Measurements from ENCODE around the gene ZFAND2A.
A peak's percentile ranks its signal among the peaks of the same experiment; 100 is the strongest.
"Not testable (repeated sequence)": the region's sequence is repeated elsewhere in the genome, so short reads cannot be mapped to it uniquely, and the experiment has no call there.

The ZFAND2A gene

DNA sequence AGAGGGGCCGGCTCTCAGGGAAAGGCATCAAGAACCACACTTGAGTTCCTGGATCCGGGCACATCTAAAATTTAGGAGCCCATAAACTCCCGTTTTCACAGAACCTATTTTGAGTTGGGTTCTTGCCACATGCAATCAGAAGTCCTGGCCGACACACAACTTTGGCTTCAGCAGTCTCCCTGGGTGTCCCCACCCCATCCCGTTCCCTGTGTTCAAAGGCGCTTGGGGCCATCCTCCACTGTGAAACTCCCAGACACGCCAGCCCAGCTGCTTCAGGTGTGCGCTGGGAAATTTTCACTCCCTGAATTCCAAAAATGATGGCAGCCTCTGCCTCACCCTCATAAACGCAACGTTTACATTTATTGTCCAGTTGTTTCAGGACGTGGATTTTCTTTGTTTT is 8.4 kb upstream of the ZFAND2A start:
- H3K4me1 ChIP-seq (ENCODE audit: control insufficient read depth in 5 of 5, insufficient read depth in 5 of 5, low read length in 5 of 5): peaks cover 0 to 16% (median 11%) of the 10 kb centered on the region in 5 donors
- no peak overlapping the region for H3K4me3 ChIP-seq (ENCODE audit: low read depth in 1 of 5, low read length in 5 of 5)
- H3K27me3 ChIP-seq (ENCODE audit: control insufficient read depth in 5 of 5, insufficient read depth in 4 of 5, low read length in 5 of 5): no peaks in the 10 kb centered on the region
- peaks cover 0 to 20% (median 15%) of the 10 kb centered on the region in 5 donors for H3K36me3 ChIP-seq (ENCODE audit: control insufficient read depth in 5 of 5, insufficient read depth in 5 of 5, low read length in 5 of 5)
- H3K9me3 ChIP-seq (ENCODE audit: control insufficient read depth in 5 of 5, low read length in 5 of 5): no peaks in the 10 kb centered on the region
- H3K27ac ChIP-seq (ENCODE audit: low read depth, low read length): no peak overlapping the region
- H3K9ac ChIP-seq (ENCODE audit: low read length in 5 of 5): no peak overlapping the region

DNA sequence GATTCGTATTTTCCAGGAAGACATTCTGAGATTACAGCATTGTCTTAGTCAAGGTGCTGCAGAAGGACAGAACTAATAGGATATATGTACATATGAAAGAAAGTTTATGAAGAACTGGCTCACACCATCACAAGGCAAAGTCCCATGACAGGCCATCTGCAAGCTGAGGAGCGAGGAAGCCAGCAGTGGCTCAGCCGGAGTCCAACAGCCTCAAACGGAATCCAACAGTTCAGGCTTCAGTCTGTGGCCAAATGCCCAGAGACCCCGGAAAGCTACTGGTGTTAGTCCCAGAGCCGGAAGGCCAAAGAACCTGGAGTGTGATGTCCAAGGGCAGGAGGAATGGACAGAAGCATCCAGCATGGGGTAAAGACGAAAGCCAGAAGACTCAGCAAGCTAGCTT is 4.4 kb upstream of the ZFAND2A start:
- peaks cover 0 to 30% (median 20%) of the 10 kb centered on the region in 5 donors for H3K36me3 ChIP-seq (ENCODE audit: control insufficient read depth in 5 of 5, insufficient read depth in 5 of 5, low read length in 5 of 5)
- no peak overlapping the region for H3K4me3 ChIP-seq (ENCODE audit: low read depth in 1 of 5, low read length in 5 of 5)
- peaks cover 0 to 20% (median 17%) of the 10 kb centered on the region in 5 donors for H3K4me1 ChIP-seq (ENCODE audit: control insufficient read depth in 5 of 5, insufficient read depth in 5 of 5, low read length in 5 of 5)
- H3K9ac ChIP-seq (ENCODE audit: low read length in 5 of 5): no peak overlapping the region
- H3K9me3 ChIP-seq (ENCODE audit: control insufficient read depth in 5 of 5, low read length in 5 of 5): no peaks in the 10 kb centered on the region
- H3K27ac ChIP-seq (ENCODE audit: low read depth, low read length): no peak overlapping the region
- no peaks in the 10 kb centered on the region for H3K27me3 ChIP-seq (ENCODE audit: control insufficient read depth in 5 of 5, insufficient read depth in 4 of 5, low read length in 5 of 5)

DNA sequence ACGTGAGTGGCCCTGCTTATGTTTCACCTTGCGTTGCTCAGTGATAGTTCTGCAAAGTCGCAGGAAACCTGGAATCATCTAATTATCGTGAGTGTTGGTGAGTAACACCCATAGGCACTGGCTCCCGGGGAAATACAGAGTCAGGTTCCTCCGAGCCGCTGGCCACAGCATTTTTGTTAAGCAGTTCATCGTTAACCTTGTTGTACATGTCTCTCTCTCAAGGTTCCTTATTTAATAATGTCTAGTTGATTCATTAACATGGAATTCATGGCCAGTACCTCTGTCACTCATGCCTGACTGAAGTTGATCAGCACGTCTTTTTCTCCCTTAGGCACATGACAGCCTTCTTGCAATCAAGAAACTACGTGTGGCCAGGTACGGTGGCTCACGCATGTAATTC is 3.1 kb upstream of the ZFAND2A start:
- no peaks in the 10 kb centered on the region for H3K9me3 ChIP-seq (ENCODE audit: control insufficient read depth in 5 of 5, low read length in 5 of 5)
- H3K4me1 ChIP-seq (ENCODE audit: control insufficient read depth in 5 of 5, insufficient read depth in 5 of 5, low read length in 5 of 5): peaks cover 2 to 24% (median 24%) of the 10 kb centered on the region in 5 donors
- H3K4me3 ChIP-seq (ENCODE audit: low read depth in 1 of 5, low read length in 5 of 5): no peak overlapping the region
- H3K9ac ChIP-seq (ENCODE audit: low read length in 5 of 5): no peak overlapping the region
- no peak overlapping the region for H3K27ac ChIP-seq (ENCODE audit: low read depth, low read length)
- peaks cover 0 to 32% (median 20%) of the 10 kb centered on the region in 5 donors for H3K36me3 ChIP-seq (ENCODE audit: control insufficient read depth in 5 of 5, insufficient read depth in 5 of 5, low read length in 5 of 5)
- H3K27me3 ChIP-seq (ENCODE audit: control insufficient read depth in 5 of 5, insufficient read depth in 4 of 5, low read length in 5 of 5): no peaks in the 10 kb centered on the region

DNA sequence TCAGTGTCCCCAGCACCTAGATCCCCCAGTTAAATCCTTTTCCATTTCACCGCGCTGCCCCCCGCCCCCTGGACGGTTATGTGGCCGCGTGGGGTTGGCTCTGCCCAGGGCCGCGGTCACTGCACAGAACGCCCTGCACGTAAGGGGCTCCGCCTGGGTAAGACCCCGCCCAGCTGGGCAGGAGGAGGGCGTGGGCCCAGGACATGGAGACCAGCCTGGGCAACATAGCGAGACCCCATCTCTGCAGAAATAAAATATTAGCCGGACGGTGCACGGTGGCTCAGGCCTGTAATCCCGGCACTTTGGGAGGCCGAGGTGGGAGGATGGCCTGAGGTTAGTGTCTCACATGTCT is 650 bp upstream of the ZFAND2A start:
- peaks cover 0 to 51% (median 38%) of the 10 kb centered on the region in 5 donors for H3K36me3 ChIP-seq (ENCODE audit: control insufficient read depth in 5 of 5, insufficient read depth in 5 of 5, low read length in 5 of 5)
- no peaks in the 10 kb centered on the region for H3K9me3 ChIP-seq (ENCODE audit: control insufficient read depth in 5 of 5, low read length in 5 of 5)
- H3K9ac ChIP-seq (ENCODE audit: low read length in 5 of 5): peak overlapping the region; percentile 84 to 99 (median 98)
- H3K27ac ChIP-seq (ENCODE audit: low read depth, low read length): peak overlapping the region; percentile 98
- H3K27me3 ChIP-seq (ENCODE audit: control insufficient read depth in 5 of 5, insufficient read depth in 4 of 5, low read length in 5 of 5): no peaks in the 10 kb centered on the region
- peaks cover 2 to 28% (median 26%) of the 10 kb centered on the region in 5 donors for H3K4me1 ChIP-seq (ENCODE audit: control insufficient read depth in 5 of 5, insufficient read depth in 5 of 5, low read length in 5 of 5)
- peak overlapping the region; percentile 66 to 97 (median 73) for H3K4me3 ChIP-seq (ENCODE audit: low read depth in 1 of 5, low read length in 5 of 5)

DNA sequence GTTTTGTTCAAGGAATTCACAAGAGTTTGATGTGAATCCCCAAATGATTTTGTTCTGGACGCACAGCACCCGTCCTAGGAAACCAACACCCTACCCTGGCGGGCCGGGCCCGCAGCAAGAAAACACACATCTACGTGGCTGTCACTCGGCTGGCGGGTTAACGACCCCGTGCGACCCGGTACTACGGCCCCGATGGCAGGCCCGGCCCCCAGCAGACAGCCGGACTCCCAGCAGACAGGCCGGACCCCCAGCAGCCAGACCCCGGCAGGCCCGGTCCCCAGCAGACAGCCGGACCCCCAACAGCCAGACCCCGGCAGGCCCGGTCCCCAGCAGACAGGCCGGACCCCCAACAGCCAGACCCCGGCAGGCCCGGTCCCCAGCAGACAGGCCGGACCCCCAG is 765 bp downstream of the ZFAND2A start:
- peaks cover 5 to 52% (median 41%) of the 10 kb centered on the region in 5 donors for H3K36me3 ChIP-seq (ENCODE audit: control insufficient read depth in 5 of 5, insufficient read depth in 5 of 5, low read length in 5 of 5)
- not testable (repeated sequence) for H3K9me3 ChIP-seq (ENCODE audit: control insufficient read depth in 5 of 5, low read length in 5 of 5); H3K27me3 ChIP-seq (ENCODE audit: control insufficient read depth in 5 of 5, insufficient read depth in 4 of 5, low read length in 5 of 5)
- H3K27ac ChIP-seq (ENCODE audit: low read depth, low read length): peak overlapping the region; percentile 98
- H3K4me1 ChIP-seq (ENCODE audit: control insufficient read depth in 5 of 5, insufficient read depth in 5 of 5, low read length in 5 of 5): peaks cover 2 to 28% (median 26%) of the 10 kb centered on the region in 5 donors
- H3K4me3 ChIP-seq (ENCODE audit: low read depth in 1 of 5, low read length in 5 of 5): peak overlapping the region; percentile 62 to 97 (median 94)
- H3K9ac ChIP-seq (ENCODE audit: low read length in 5 of 5): peak overlapping the region; percentile 66 to 99 (median 96)

DNA sequence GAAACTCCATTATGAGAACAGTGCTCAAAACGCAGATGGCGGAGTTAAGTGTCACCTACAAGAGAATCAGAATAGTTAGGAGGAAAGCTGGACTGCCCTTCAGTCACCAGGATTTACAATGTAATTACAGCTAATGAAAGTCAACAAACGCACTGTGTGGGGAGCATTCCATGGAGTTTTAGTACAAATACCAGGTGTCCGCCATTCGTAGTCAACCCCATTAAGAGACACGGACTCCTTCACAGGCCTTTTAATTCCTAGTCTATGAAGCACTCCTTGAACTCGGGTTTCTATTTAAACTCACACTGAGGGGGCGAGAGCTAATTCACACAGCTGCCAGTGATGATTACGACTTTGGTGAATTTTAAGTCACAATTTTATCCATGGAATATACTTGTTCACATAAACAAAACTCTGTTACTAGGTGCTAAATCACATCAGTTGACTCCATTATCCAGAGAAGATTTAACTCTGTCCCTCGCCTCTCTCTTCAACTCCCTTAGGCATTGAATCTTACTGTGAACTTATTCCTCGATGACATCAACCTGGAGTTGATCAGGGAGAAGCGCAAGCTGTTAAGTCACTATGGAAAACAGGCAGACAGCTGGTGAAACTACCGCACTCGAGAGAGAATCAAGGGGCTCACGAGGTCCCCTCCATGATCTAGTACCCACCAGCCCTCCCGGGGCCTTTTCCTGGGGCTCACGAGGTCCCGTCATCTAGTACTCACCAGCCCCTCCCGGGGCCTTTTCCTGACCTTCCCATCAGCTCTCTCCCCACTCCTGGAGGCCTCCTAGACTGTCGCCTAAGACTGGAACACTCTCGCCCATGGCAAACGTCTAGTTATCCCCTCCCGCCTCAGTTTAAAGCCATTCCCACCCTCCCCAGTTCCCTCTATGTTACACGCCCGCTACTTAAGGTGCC is 1.5 kb downstream of the ZFAND2A start:
- Histone ChIP-seq H3K9ac (ENCODE audit: low read length in 5 of 5) (peak overlapping the region; percentile 66 to 99 (median 96)), H3K9me3 (ENCODE audit: control insufficient read depth in 5 of 5, low read length in 5 of 5) (no peaks in the 10 kb centered on the region), H3K36me3 (ENCODE audit: control insufficient read depth in 5 of 5, insufficient read depth in 5 of 5, low read length in 5 of 5) (peaks cover 5 to 55% (median 45%) of the 10 kb centered on the region in 5 donors), H3K27ac (ENCODE audit: low read depth, low read length) (peak overlapping the region; percentile 98), H3K4me1 (ENCODE audit: control insufficient read depth in 5 of 5, insufficient read depth in 5 of 5, low read length in 5 of 5) (peaks cover 2 to 28% (median 26%) of the 10 kb centered on the region in 5 donors), H3K27me3 (ENCODE audit: control insufficient read depth in 5 of 5, insufficient read depth in 4 of 5, low read length in 5 of 5) (no peaks in the 10 kb centered on the region), H3K4me3 (ENCODE audit: low read depth in 1 of 5, low read length in 5 of 5) (peak overlapping the region; percentile 62 to 97 (median 94))

DNA sequence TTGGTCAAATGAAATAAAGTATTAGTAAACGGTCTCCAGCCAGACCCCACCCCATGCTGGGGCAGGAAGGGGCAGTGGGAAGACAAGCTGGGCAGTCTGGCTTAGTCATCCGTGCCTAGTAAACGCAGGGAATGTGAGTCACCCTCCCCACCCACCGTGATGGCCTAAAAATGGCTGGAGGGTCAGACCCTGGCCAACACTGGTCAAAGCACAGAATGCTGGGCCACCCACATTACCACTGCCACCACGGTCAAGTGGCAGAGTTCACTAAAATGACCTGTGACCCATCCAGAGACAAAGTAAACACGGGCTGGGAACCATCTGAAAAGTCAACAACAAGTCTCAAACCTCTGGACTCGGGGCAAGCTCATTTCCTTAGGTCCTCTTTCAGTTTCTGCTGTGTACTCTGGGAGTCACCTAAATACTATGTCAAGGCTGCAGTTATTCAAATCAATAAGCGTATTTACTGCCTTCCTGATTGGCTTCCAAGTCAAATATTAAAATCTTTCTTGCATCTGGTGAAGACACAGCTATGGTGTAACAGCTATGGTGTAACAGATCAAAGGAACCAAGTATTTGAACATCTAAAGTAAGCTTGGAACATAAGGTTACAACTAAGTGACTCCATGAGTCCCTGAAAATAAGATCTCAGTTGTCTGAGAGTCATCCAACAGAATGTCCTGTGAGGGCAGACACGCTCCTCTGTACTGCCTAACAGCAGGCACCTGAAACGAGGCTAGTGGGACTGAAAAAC is 3.0 kb downstream of the ZFAND2A start:
- no peaks in the 10 kb centered on the region for H3K9me3 ChIP-seq (ENCODE audit: control insufficient read depth in 5 of 5, low read length in 5 of 5)
- H3K4me1 ChIP-seq (ENCODE audit: control insufficient read depth in 5 of 5, insufficient read depth in 5 of 5, low read length in 5 of 5): peaks cover 2 to 28% (median 26%) of the 10 kb centered on the region in 5 donors
- no peaks in the 10 kb centered on the region for H3K27me3 ChIP-seq (ENCODE audit: control insufficient read depth in 5 of 5, insufficient read depth in 4 of 5, low read length in 5 of 5)
- H3K36me3 ChIP-seq (ENCODE audit: control insufficient read depth in 5 of 5, insufficient read depth in 5 of 5, low read length in 5 of 5): peaks cover 5 to 59% (median 55%) of the 10 kb centered on the region in 5 donors
- H3K27ac ChIP-seq (ENCODE audit: low read depth, low read length): peak overlapping the region; percentile 98
- H3K4me3 ChIP-seq (ENCODE audit: low read depth in 1 of 5, low read length in 5 of 5): no peak overlapping the region
- peak overlapping the region in 1 of 5 donors; percentile 10 for H3K9ac ChIP-seq (ENCODE audit: low read length in 5 of 5)

DNA sequence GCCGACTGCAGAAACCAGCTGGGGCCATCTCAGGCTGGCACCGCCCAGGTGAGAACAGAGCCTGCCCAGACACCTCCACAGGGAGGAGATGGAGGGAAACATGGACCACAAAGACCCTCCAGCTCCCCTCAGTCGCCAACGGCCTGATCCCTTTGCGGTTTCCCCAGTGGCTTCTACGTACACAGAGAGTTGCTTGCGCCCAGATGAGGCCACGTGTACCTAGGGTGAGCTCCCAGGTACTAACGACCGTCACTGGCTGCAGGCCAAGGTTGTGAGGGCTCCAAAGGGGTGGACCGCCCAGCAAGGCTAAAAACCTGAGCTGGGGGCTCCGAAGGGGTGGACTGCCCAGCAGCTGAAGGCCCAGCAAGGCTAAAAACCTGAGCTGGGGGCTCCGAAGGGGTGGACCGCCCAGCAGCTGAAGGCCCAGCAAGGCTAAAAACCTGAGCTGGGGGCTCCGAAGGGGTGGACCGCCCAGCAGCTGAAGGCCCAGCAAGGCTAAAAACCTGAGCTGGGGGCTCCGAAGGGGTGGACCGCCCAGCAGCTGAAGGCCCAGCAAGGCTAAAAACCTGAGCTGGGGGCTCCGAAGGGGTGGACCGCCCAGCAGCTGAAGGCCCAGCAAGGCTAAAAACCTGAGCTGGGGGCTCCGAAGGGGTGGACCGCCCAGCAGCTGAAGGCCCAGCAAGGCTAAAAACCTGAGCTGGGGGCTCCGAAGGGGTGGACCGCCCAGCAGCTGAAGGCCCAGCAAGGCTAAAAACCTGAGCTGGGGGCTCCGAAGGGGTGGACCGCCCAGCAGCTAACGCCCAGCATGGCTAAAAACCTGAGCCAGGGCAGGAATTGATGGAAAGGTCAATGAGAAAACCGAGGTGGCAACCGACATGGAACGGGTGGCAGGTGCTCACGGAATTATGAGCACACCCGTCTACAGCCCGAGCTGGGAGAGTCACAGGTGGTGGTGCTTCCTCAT is 3.9 kb downstream of the ZFAND2A start:
- Histone ChIP-seq H3K36me3 (ENCODE audit: control insufficient read depth in 5 of 5, insufficient read depth in 5 of 5, low read length in 5 of 5) (peaks cover 5 to 67% (median 63%) of the 10 kb centered on the region in 5 donors), H3K4me1 (ENCODE audit: control insufficient read depth in 5 of 5, insufficient read depth in 5 of 5, low read length in 5 of 5) (peaks cover 2 to 23% (median 21%) of the 10 kb centered on the region in 5 donors)
- not testable (repeated sequence) for H3K9me3 ChIP-seq (ENCODE audit: control insufficient read depth in 5 of 5, low read length in 5 of 5); H3K4me3 ChIP-seq (ENCODE audit: low read depth in 1 of 5, low read length in 5 of 5); H3K27me3 ChIP-seq (ENCODE audit: control insufficient read depth in 5 of 5, insufficient read depth in 4 of 5, low read length in 5 of 5); H3K27ac ChIP-seq (ENCODE audit: low read depth, low read length); H3K9ac ChIP-seq (ENCODE audit: low read length in 5 of 5)

DNA sequence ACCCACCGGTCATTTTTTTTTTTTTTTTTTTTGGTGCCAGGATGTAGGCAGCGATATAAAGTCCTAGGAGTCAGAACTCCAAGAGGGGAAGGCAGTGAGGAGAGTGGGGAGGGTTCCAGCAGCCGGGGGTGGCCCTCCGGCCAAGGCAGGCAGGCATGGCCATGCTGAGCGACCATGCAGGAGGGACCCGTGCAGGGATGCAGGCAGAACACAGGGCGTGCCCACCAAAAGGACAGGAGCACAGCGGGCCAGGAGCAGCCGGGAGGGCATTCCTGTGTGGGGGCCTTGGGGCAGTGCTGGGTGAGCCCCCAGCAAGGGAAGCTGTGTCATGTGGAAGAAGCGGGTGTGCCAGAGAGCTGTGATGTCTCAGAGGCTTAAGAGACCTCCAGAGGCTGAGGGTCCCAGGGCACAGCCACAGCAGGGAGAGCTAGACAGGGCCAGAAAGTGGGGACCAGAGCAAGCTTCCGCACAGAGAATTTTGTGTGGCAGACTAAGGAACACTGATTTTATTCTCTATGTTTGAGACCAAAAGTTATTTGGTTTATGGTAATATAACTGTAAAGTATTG is 5.7 kb downstream of the ZFAND2A start:
- H3K9ac ChIP-seq (ENCODE audit: low read length in 5 of 5): no peak overlapping the region
- no peaks in the 10 kb centered on the region for H3K27me3 ChIP-seq (ENCODE audit: control insufficient read depth in 5 of 5, insufficient read depth in 4 of 5, low read length in 5 of 5)
- no peaks in the 10 kb centered on the region for H3K9me3 ChIP-seq (ENCODE audit: control insufficient read depth in 5 of 5, low read length in 5 of 5)
- H3K4me1 ChIP-seq (ENCODE audit: control insufficient read depth in 5 of 5, insufficient read depth in 5 of 5, low read length in 5 of 5): peaks cover 2 to 15% (median 13%) of the 10 kb centered on the region in 5 donors
- no peak overlapping the region for H3K27ac ChIP-seq (ENCODE audit: low read depth, low read length)
- H3K4me3 ChIP-seq (ENCODE audit: low read depth in 1 of 5, low read length in 5 of 5): no peak overlapping the region
- peaks cover 5 to 83% (median 78%) of the 10 kb centered on the region in 5 donors for H3K36me3 ChIP-seq (ENCODE audit: control insufficient read depth in 5 of 5, insufficient read depth in 5 of 5, low read length in 5 of 5)
